Iris pigment epithelial cell (primary cell): Measurements from ENCODE around the gene CROT.

Source experiments
- DNase-seq: peaks from one replicate; pipeline ENCODE4 v3.0.0-alpha.2; 2011; ENCODE audit warnings: low read depth

The CROT gene

GRCh38 chr7:87341441-87341840 is 4.0 kb upstream of the CROT start:
- DNase-seq, result no peak

- no peak for DNase-seq
These were observed 3.2 kb upstream of the CROT start for GRCh38 chr7:87342231-87342630.

- no peak for DNase-seq
These were observed 1.0 kb upstream of the CROT start for GRCh38 chr7:87344446-87344845.

- no peak for DNase-seq
These were observed 503 bp downstream of the CROT start for GRCh38 chr7:87345962-87346371.

GRCh38 chr7:87347207-87347606 is 1.7 kb downstream of the CROT start:
- no peak for DNase-seq

- no peak for DNase-seq
These were observed 2.2 kb downstream of the CROT start for GRCh38 chr7:87347664-87348063.

- DNase-seq, result no peak
These were observed 9.3 kb downstream of the CROT start for GRCh38 chr7:87354749-87355148.

GRCh38 chr7:87356448-87356847 is 11.0 kb downstream of the CROT start:
- no peak for DNase-seq

GRCh38 chr7:87359366-87359765 is 13.9 kb downstream of the CROT start:
- DNase-seq, result peak; percentile 57

- no peak for DNase-seq
These were observed 15.9 kb downstream of the CROT start for GRCh38 chr7:87361320-87361719.

- no peak for DNase-seq
These were observed 17.9 kb downstream of the CROT start for GRCh38 chr7:87363342-87363741.

- DNase-seq, result no peak
These were observed 18.8 kb downstream of the CROT start for GRCh38 chr7:87364246-87364645.

GRCh38 chr7:87369216-87369615 is 23.8 kb downstream of the CROT start:
- DNase-seq, result no peak

GRCh38 chr7:87370660-87371180 is 25.3 kb downstream of the CROT start:
- DNase-seq, result peak; percentile 78

GRCh38 chr7:87375662-87376435 is 30.4 kb downstream of the CROT start:
- DNase-seq, result peak; percentile 21

- DNase-seq, result no peak
These were observed 35.4 kb downstream of the CROT start for GRCh38 chr7:87380905-87381304.

- DNase-seq, result no peak
These were observed 45.7 kb downstream of the CROT start for GRCh38 chr7:87391020-87391701.

GRCh38 chr7:87395442-87396020 is 50.1 kb downstream of the CROT start:
- DNase-seq, result no peak

- DNase-seq, result peak; percentile 88
These were observed 53.0 kb downstream of the CROT start for GRCh38 chr7:87398446-87398845.

- peak; percentile 22 for DNase-seq
These were observed 59.2 kb downstream of the CROT start for GRCh38 chr7:87404674-87405073.

GRCh38 chr7:87411186-87411585 is 65.7 kb downstream of the CROT start:
- DNase-seq, result no peak

- DNase-seq, result peak; percentile 85
These were observed 67.6 kb downstream of the CROT start for GRCh38 chr7:87413029-87413428.
